Neutrophil (primary cell): ENCODE results near the gene CLDN25.
A peak's percentile ranks its signal among the peaks of the same experiment; 100 is the strongest.
"Not testable (repeated sequence)": the region's sequence is repeated elsewhere in the genome, so short reads cannot be mapped to it uniquely, and the experiment has no call there.

ENCODE experiments used
- H3K27ac ChIP-seq: fragments of 200-600 bp; sonication (generic); 2 replicates; pipeline ENCODE4 v1.5.1; 2016; ENCODE audit warnings: mild to moderate bottlenecking, moderate library complexity
- H3K27me3 ChIP-seq: fragments of 200-600 bp; sonication (generic); 2 replicates; pipeline ENCODE4 v1.6.0; 2016; ENCODE audit warnings: mild to moderate bottlenecking
- H3K36me3 ChIP-seq: fragments of 200-600 bp; sonication (generic); 2 replicates; pipeline ENCODE4 v1.5.1; 2017
- H3K4me1 ChIP-seq, 2 experiments: fragments of 200-600 bp in 1 of 2; sonication (generic) in 1 of 2; 1 replicate in 1 of 2; 2 replicates in 1 of 2; pipeline versions ENCODE4 v1.5.1 to v1.6.1; 2013 to 2016; ENCODE audit warnings: low read depth in 1 of 2, low read length in 1 of 2, mild to moderate bottlenecking in 1 of 2, moderate library complexity in 1 of 2; ENCODE audit not compliant: control insufficient read depth in 1 of 2, insufficient read depth in 1 of 2
- H3K4me3 ChIP-seq, 2 experiments: fragments of 200-600 bp in 1 of 2; sonication (generic) in 1 of 2; 1 replicate in 1 of 2; 2 replicates in 1 of 2; pipeline ENCODE4 v1.5.1; 2013 to 2016; ENCODE audit warnings: low read depth in 1 of 2, low read length in 1 of 2, mild to moderate bottlenecking in 1 of 2, moderate library complexity in 1 of 2
- H3K9me3 ChIP-seq: fragments of 200-600 bp; sonication (generic); 2 replicates; pipeline ENCODE4 v1.5.1; 2016
- CTCF ChIP-seq: fragments of 200-600 bp; sonication (generic); IDR thresholded peaks from 2 replicates; pipeline ENCODE4 v1.5.1; 2016; ENCODE audit warnings: antibody characterized with exemption

The CLDN25 gene

GRCh38 chr11:113760241-113760640, 19.4 kb upstream of the CLDN25 start:
- Histone ChIP-seq H3K4me1 (peaks cover 0 to 6% of the 10 kb centered on the region in 2 experiments), H3K36me3 (peaks cover 47% of the 10 kb centered on the region), H3K27ac (no peak overlapping the region), H3K4me3 (no peak overlapping the region), H3K27me3 (no peaks in the 10 kb centered on the region), H3K9me3 (no peaks in the 10 kb centered on the region)
- no peak for TF ChIP-seq CTCF

- Histone ChIP-seq H3K4me1 (peaks cover 9 to 14% of the 10 kb centered on the region in 2 experiments), H3K36me3 (peaks cover 29% of the 10 kb centered on the region)
- H3K4me3 ChIP-seq, H3K9me3 ChIP-seq, H3K27ac ChIP-seq, H3K27me3 ChIP-seq: not testable (repeated sequence)
Observed at GRCh38 chr11:113763040-113763439, 16.6 kb upstream of the CLDN25 start.

GRCh38 chr11:113764527-113765219, 14.9 kb upstream of the CLDN25 start:
- H3K27ac ChIP-seq, result no peak overlapping the region
- no peaks in the 10 kb centered on the region for H3K27me3 ChIP-seq
- H3K4me3 ChIP-seq, result no peak overlapping the region
- peaks cover 9 to 15% of the 10 kb centered on the region in 2 experiments for H3K4me1 ChIP-seq
- peaks cover 20% of the 10 kb centered on the region for H3K36me3 ChIP-seq
- H3K9me3 ChIP-seq, result no peaks in the 10 kb centered on the region
- TF ChIP-seq CTCF, result no peak

GRCh38 chr11:113771964-113772363, 7.6 kb upstream of the CLDN25 start:
- peaks cover 19 to 28% of the 10 kb centered on the region in 2 experiments for H3K4me1 ChIP-seq
- no peak overlapping the region for H3K4me3 ChIP-seq
- no peaks in the 10 kb centered on the region for H3K9me3 ChIP-seq
- peaks cover 23% of the 10 kb centered on the region for H3K27me3 ChIP-seq
- no peak overlapping the region for H3K27ac ChIP-seq
- H3K36me3 ChIP-seq, result peaks cover 7% of the 10 kb centered on the region
- no peak for TF ChIP-seq CTCF

- H3K36me3 ChIP-seq, result peaks cover 7% of the 10 kb centered on the region
- H3K9me3 ChIP-seq, result no peaks in the 10 kb centered on the region
- H3K4me1 ChIP-seq, result peaks cover 11 to 19% of the 10 kb centered on the region in 2 experiments
- H3K4me3 ChIP-seq, result peak overlapping the region; percentile 68 to 78
- H3K27ac ChIP-seq, result peak overlapping the region; percentile 62
- H3K27me3 ChIP-seq, result peaks cover 34% of the 10 kb centered on the region
- TF ChIP-seq CTCF, result no peak
Observed at GRCh38 chr11:113773092-113773415, 6.5 kb upstream of the CLDN25 start.

- Histone ChIP-seq H3K4me3 (peak within 1 kb of the TSS; percentile 68 to 78), H3K36me3 (peaks cover 1% of the 10 kb centered on the region), H3K27ac (peak within 1 kb of the TSS; percentile 62), H3K27me3 (peaks cover 39% of the 10 kb centered on the region), H3K9me3 (no peaks in the 10 kb centered on the region), H3K4me1 (peaks cover 11 to 19% of the 10 kb centered on the region in 2 experiments)
- no peak for TF ChIP-seq CTCF
Observed at GRCh38 chr11:113773416-113774173, 6.0 kb upstream of the CLDN25 start, which contains the start of gene ZW10. Gene ZW10, minus strand, starts transcription at chr11:113773692. Its CDS starts 26 bp downstream, at chr11:113773666.
